GM12875 (cell line): ENCODE results near the gene BARX2.

Source experiments
- H3K4me3 ChIP-seq: one replicate; pipeline ENCODE4 v1.5.1; 2011; ENCODE audit warnings: low read depth, low read length, control low read depth
- CTCF ChIP-seq: IDR thresholded peaks from 2 replicates; pipeline ENCODE4 v1.5.1; 2011; ENCODE audit warnings: low read depth, mild to moderate bottlenecking, control low read depth, inconsistent platforms, low read length, moderate library complexity, borderline replicate concordance; ENCODE audit not compliant: insufficient read depth

Gene BARX2

GRCh38 chr11:129384415-129384814 is 8.8 kb downstream of the BARX2 start:
- H3K4me3 ChIP-seq = no peak overlapping the region
- no peak for TF ChIP-seq CTCF

DNA sequence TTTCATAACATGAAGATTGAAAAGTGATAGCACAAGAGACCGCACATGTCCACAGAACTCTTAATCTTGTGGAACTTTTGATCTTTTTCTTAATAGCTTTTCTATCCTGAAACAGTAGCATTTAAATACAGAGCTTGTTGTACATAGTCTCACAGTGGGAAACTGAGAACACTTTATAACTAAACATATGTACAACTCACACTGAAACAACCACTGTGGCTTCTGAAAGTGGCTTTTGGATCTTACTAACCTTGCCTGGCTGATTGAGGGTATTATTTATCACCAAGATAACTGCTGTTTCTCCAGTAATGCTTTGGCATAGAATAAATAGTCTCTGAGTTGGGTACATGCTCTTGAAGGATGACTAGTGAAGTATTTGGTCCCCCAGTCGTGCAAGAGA is 10.2 kb downstream of the BARX2 start:
- no peak overlapping the region for H3K4me3 ChIP-seq
- no peak for TF ChIP-seq CTCF

DNA sequence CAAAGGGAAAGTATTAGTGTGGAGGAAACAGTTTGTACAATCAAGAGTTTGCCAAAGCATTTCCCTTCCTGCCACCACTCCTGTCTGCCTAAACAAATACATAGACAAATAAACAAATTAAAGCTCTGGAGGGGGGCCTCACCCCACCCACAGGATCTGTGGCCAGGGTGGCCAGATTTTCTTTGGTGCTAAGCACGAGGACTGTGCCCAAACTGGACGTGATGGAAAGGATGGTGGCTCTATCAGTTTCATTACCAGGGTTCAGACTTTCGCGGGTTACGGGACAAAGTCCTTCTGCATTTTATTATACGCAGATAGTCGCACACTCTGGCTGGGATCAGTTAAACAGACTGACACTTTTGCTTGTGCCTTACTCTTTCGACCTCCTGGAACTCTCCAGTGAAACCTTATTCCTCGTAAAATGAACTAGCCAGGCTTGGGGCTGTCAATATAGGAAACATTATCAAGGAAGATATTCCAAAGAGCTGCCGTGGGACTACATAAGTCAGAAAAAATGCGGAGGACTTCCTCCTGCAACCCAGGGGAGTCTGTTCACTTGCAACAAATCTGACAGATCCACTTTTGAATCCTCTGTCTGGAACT is 11.2 kb downstream of the BARX2 start:
- no peak overlapping the region for H3K4me3 ChIP-seq
- TF ChIP-seq CTCF = no peak

DNA sequence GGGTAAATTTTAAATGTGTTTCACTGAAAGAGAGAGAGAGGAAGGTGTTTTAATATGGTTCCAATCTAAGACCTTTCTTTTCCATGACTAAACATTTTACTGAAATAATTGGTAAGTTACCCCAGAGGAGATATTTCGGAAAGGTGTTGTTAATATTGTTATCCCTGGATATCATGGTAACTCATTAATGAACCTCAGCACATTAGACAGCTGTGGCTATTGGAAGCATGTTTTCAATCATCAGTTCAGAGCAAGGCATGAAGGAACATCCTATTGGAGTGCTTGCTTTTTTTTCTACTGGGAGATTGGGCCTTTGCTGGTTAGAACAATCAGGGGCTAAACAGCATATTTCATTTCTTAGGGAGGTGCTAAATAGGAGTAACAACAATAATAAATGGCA is 11.8 kb downstream of the BARX2 start:
- no peak overlapping the region for H3K4me3 ChIP-seq

DNA sequence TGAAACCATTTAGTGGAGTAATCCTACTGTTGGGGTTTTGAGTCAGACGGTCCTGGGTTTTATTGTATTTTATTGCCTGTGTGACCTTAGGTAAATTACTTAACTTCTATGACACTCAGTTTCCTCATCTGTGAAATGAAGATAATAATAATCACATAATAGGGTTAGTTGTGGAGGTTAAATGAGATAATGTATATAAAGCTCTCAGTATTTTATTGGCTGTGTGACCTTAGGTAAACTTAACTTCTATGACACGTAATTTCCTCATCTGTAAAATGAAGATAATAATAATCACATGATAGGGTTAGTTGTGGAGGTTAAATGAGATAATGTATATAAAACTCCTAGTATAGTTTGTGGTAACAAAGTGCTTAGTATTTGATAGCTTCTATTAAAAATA is 13.2 kb downstream of the BARX2 start:
- no peak for TF ChIP-seq CTCF
- no peak overlapping the region for H3K4me3 ChIP-seq

More for the DNA sequence above, 11.8 kb downstream of the BARX2 start:
- no peak for TF ChIP-seq CTCF

DNA sequence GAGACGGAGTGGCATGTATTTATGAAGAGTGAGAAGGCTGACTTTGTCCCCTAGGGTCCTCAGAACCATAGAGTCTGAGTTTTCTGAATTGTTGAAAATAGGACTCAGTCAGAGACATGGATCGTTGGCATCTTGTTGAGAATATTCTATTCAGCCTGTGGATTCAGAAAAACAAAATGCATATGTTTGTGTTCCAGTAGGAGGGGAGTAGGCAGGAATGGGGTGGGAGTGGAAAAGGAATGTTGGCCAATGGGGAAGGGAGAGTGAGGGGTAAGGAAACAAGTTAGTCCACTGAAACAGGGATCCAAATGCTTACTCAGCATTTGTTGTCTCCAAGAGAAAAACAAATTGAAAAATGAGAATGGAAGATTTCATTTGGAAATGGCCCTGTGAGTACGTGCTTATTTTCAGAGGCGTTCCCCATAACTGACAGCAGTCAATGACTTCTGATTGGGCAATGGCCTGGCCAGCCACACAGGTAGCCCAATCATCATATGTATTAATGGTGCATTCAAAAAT is 14.7 kb downstream of the BARX2 start:
- TF ChIP-seq CTCF = no peak
- no peak overlapping the region for H3K4me3 ChIP-seq

GRCh38 chr11:129391360-129391759 is 15.7 kb downstream of the BARX2 start:
- TF ChIP-seq CTCF = no peak
- no peak overlapping the region for H3K4me3 ChIP-seq
